B cell (primary cell): Measurements from ENCODE around the gene FCN1. TPM values are rescaled to one million over a fixed set of nuclear protein-coding genes. Genes with fewer than 3 reads are reported as not detected.

Experiments
- ATAC-seq: fragments of 200-7000 bp; cut with Tn5 transposase; one replicate; pipeline ENCODE4 v1.10.0; 2021; ENCODE audit warnings: low read depth, mild to moderate bottlenecking, moderate number of reproducible peaks, moderate library complexity
- CTCF ChIA-PET: fragments of 350-600 bp; sonication (Branson Sonifier 250); formaldehyde crosslinking; loops from one replicate; lab custom pipeline; 2021; ENCODE audit warnings: antibody characterized with exemption, inconsistent platforms; lab: Charles Lee
- POLR2A ChIA-PET: fragments of 350-600 bp; sonication (Branson Sonifier 250); formaldehyde crosslinking; loops from one replicate; lab custom pipeline; 2021; ENCODE audit warnings: antibody characterized with exemption; lab: Charles Lee
- DNase-seq: peaks from one replicate; pipeline ENCODE4 v3.0.0; 2013
- H2AFZ ChIP-seq: 2 replicates; pipeline ENCODE4 v1.6.1; 2012; ENCODE audit warnings: mild to moderate bottlenecking, low read depth, low read length; ENCODE audit not compliant: insufficient read depth, poor library complexity, severe bottlenecking
- H3K27ac ChIP-seq, 2 donors: 1 replicate in 1 of 2; 2 replicates in 1 of 2; pipeline ENCODE4 v1.5.1; 2012 to 2013; ENCODE audit warnings: low read length in 2 of 2, mild to moderate bottlenecking in 2 of 2, moderate library complexity in 1 of 2
- H3K27me3 ChIP-seq, 4 experiments: fragments of 200-600 bp in 1 of 4; sonication (generic) in 1 of 4; replicated peaks in 1 of 4; 1 replicate in 2 of 4; 2 replicates in 2 of 4; pipeline versions ENCODE4 v1.6.1 to v1.7.0; 2013 to 2016; ENCODE audit warnings: low read length in 3 of 4, mild to moderate bottlenecking in 2 of 4, mixed read lengths in 1 of 4, moderate library complexity in 1 of 4; ENCODE audit not compliant: insufficient read depth in 4 of 4, control insufficient read depth in 3 of 4; ENCODE audit errors: control extremely low read depth in 1 of 4
- H3K36me3 ChIP-seq, 2 experiments: replicated peaks in 1 of 2; 1 replicate in 1 of 2; 2 replicates in 1 of 2; pipeline versions ENCODE4 v1.6.1 to v1.7.1; 2013; ENCODE audit warnings: low read length in 1 of 2; ENCODE audit not compliant: insufficient read depth in 2 of 2, control insufficient read depth in 1 of 2; ENCODE audit errors: control extremely low read depth in 1 of 2, extremely low read depth in 1 of 2
- H3K4me1 ChIP-seq, 2 donors: fragments of 200-600 bp in 1 of 2; sonication (generic) in 1 of 2; 1 replicate in 1 of 2; 2 replicates in 1 of 2; pipeline versions ENCODE4 v1.5.1 to v1.6.1; 2013 to 2017; ENCODE audit warnings: low read length in 2 of 2; ENCODE audit not compliant: control insufficient read depth in 2 of 2, insufficient read depth in 2 of 2
- H3K4me2 ChIP-seq: replicated peaks from 2 replicates; pipeline ENCODE3; 2012; ENCODE audit warnings: mild to moderate bottlenecking, low read depth, low read length; ENCODE audit not compliant: poor library complexity, severe bottlenecking
- H3K4me3 ChIP-seq, 5 experiments: fragments of 200-600 bp in 1 of 5; sonication (generic) in 1 of 5; 1 replicate in 3 of 5; 2 replicates in 2 of 5; pipeline versions ENCODE4 v1.5.1 to v1.7.0; 2011 to 2016; ENCODE audit warnings: low read length in 4 of 5, mild to moderate bottlenecking in 4 of 5, low read depth in 2 of 5, control low read depth in 1 of 5, moderate library complexity in 1 of 5; ENCODE audit not compliant: insufficient read depth in 1 of 5; ENCODE audit errors: control extremely low read depth in 1 of 5, extremely low read depth in 1 of 5
- H3K79me2 ChIP-seq: fragments of 200-600 bp; sonication (generic); one replicate; pipeline ENCODE4 v1.6.0; 2016; ENCODE audit warnings: low read length; ENCODE audit not compliant: control insufficient read depth, insufficient read depth
- H3K9ac ChIP-seq: fragments of 200-600 bp; sonication (generic); 2 replicates; pipeline ENCODE4 v1.6.1; 2017; ENCODE audit warnings: mild to moderate bottlenecking, low read length, moderate library complexity
- H3K9me3 ChIP-seq, 3 donors: one replicate each; pipeline versions ENCODE4 v1.6.1 to v1.7.1; 2013; ENCODE audit warnings: low read length in 2 of 3; ENCODE audit not compliant: control insufficient read depth in 2 of 3, insufficient read depth in 1 of 3; ENCODE audit errors: control extremely low read depth in 1 of 3
- H4K20me1 ChIP-seq: 2 replicates; pipeline ENCODE4 v1.6.0; 2012; ENCODE audit warnings: mild to moderate bottlenecking, low read length; ENCODE audit not compliant: insufficient read depth, control insufficient read depth, poor library complexity, severe bottlenecking
- H3K27ac Mint-ChIP-seq: one replicate; pipeline ENCODE4 v1.8.0; 2021; ENCODE audit warnings: mixed read lengths
- H3K27me3 Mint-ChIP-seq: one replicate; pipeline ENCODE4 v1.8.0; 2021; ENCODE audit warnings: mixed read lengths
- H3K4me1 Mint-ChIP-seq: one replicate; pipeline ENCODE4 v1.8.0; 2021; ENCODE audit warnings: mixed read lengths
- H3K4me3 Mint-ChIP-seq: one replicate; pipeline ENCODE4 v1.8.0; 2021; ENCODE audit warnings: mixed read lengths
- H3K9me3 Mint-ChIP-seq: one replicate; pipeline ENCODE4 v1.8.0; 2022; ENCODE audit warnings: mixed read lengths; ENCODE audit not compliant: insufficient read depth
- CTCF ChIP-seq: fragments of 200-600 bp; IDR thresholded peaks from one replicate; pipeline ENCODE4 v1.8.0; 2022; ENCODE audit warnings: antibody characterized with exemption, mild to moderate bottlenecking
- EZH2 ChIP-seq: IDR thresholded peaks from 2 replicates; pipeline ENCODE4 v1.6.1; 2012; ENCODE audit warnings: borderline replicate concordance, low read depth, mild to moderate bottlenecking, moderate library complexity, low read length; ENCODE audit not compliant: insufficient read depth, poor library complexity, severe bottlenecking
- WGBS: methylation state at CpG from one replicate; pipeline ENCODE4 v1.1.5; 2013; ENCODE audit warnings: missing lambda C conversion rate; ENCODE audit not compliant: insufficient coverage; 5-methylcytosine and 5-hydroxymethylcytosine counted together
- intact Hi-C: fragments of 100-400 bp; cut with micrococcal nuclease; formaldehyde crosslinking; loops from one replicate; pipeline ENCODE4 v1.10.0; 2022
- polyA plus RNA-seq: library from polyadenylated mRNA; depleted of rRNA; stranded (reverse); fragments of >200 nt; gene quantifications from 2 replicates; pipeline ENCODE4 v1.2.3, GENCODE V29; 2012
- total RNA-seq, 2 donors: library from RNA; stranded (reverse); fragments of 120-200 nt in 1 of 2; gene quantifications; 1 replicate in 1 of 2; 2 replicates in 1 of 2; pipeline versions ENCODE4 v1.2.3 to v1.2.4, GENCODE V29; 2013 to 2022

FCN1 gene
- total and polyA plus RNA-seq, 2 donors (not counting 1 experiment from before 2014, with no cell fraction given): 2.2 to 20.6 TPM

- Histone ChIP-seq H3K27ac (no peak overlapping the region), H3K9me3 (peaks cover 0 to 2% (median 0%) of the 10 kb centered on the region in 3 donors), H3K4me1 (peaks cover 0 to 4% of the 10 kb centered on the region in 2 donors), H3K9ac (no peak overlapping the region), H3K27me3 (peaks cover 0 to 20% (median 5%) of the 10 kb centered on the region in 4 experiments), H3K4me3 (no peak overlapping the region), H3K4me2 (no peak overlapping the region), H3K79me2 (no peaks in the 10 kb centered on the region), H2AFZ (no peak overlapping the region), H3K36me3 (no peaks in the 10 kb centered on the region), H4K20me1 (no peaks in the 10 kb centered on the region)
- Mint-ChIP-seq H3K9me3 (no peaks in the 10 kb centered on the region), H3K4me1 (peaks cover 2% of the 10 kb centered on the region), H3K4me3 (no peak overlapping the region), H3K27me3 (peaks cover 23% of the 10 kb centered on the region), H3K27ac (no peak overlapping the region)
- ATAC-seq: no peak
- 68% methylated on average over 8 of the region's 14 CpGs for WGBS
- ChIA-PET CTCF (no interaction called here), POLR2A (no interaction called here)
- no peak for TF ChIP-seq EZH2
- TF ChIP-seq CTCF: no peak
- intact Hi-C loops: no loop called here
- no peak for DNase-seq
Observed at GRCh38 chr9:134888603-134889190, 29.0 kb downstream of the FCN1 start.

DNA sequence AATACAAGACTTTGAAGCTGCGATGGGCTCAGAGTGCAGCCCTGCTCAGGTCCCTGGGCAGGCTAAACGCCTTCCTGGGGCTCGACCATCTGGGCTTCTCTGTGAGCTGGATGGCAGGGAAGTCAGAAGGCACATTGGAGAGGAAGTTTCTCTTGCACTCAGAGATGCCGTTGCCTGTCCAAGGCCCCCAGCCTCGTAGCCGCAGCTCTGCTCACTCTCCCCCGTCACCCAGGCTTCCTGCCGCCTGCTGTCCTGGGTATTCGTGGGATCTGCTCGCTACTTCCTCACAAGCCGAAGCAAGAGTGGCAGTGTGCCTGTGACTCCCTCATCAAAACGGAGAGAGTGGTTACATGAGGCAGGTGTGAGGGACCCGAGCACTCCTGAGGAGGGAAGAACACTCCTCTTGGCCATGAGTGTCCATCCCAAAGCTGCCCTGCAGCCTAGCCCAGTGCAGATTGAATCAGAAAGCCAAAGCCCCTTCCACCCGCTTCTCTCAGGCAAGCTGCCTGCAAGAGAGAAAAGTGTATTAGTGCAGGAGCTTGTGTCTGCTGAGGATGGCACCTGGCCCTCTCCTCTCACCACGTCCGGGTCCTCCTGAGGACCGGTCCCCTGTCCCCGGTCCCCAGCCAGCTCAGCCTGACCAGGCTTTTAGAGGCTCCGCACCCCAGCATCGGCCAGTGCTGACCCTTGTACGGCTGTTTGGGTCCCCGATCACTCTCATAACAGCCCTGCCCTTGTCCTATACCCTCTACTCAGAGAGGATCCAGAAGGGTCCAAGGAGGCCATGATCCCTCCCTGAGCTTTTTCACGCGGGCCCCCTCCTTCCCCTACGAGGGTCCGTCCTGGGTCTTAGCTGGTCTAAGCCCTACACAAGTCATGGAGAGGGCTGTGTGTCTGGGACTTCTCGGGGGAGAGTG is 29.8 kb downstream of the FCN1 start:
- no peaks in the 10 kb centered on the region for H3K36me3 ChIP-seq
- no peak for TF ChIP-seq CTCF
- Mint-ChIP-seq H3K4me3 (no peak overlapping the region), H3K27ac (no peak overlapping the region), H3K9me3 (no peaks in the 10 kb centered on the region), H3K4me1 (peaks cover 2% of the 10 kb centered on the region), H3K27me3 (peaks cover 22% of the 10 kb centered on the region)
- ATAC-seq (no peak), DNase-seq (no peak)
- intact Hi-C loops: no loop called here
- H3K9me3 ChIP-seq: peaks cover 0 to 2% (median 0%) of the 10 kb centered on the region in 3 donors
- ChIA-PET CTCF (no interaction called here), POLR2A (no interaction called here)
- H3K4me2 ChIP-seq: no peak overlapping the region
- H3K79me2 ChIP-seq: no peaks in the 10 kb centered on the region
- no peaks in the 10 kb centered on the region for H4K20me1 ChIP-seq
- no peak overlapping the region for H3K4me3 ChIP-seq
- peaks cover 0 to 4% of the 10 kb centered on the region in 2 donors for H3K4me1 ChIP-seq
- H3K27ac ChIP-seq: no peak overlapping the region
- WGBS: 31% methylated on average over 21 of the region's 27 CpGs
- peaks cover 0 to 16% (median 5%) of the 10 kb centered on the region in 4 experiments for H3K27me3 ChIP-seq
- no peak overlapping the region for H3K9ac ChIP-seq
- H2AFZ ChIP-seq: peak overlapping the region; percentile 28
